ENCODE results near the gene CHTF8. TPM values are rescaled to one million over a fixed set of nuclear protein-coding genes. Genes with fewer than 3 reads are reported as not detected.

CHTF8 gene
- total RNA-seq, 1 donor from 2014 or later, result 86.4 TPM

GRCh38 chr16:69145658-69146057, 13.3 kb upstream of the CHTF8 start:
- H3K36me3 ChIP-seq (ENCODE audit: insufficient read depth, low read length), result peaks cover 40% of the 10 kb centered on the region
- H3K4me1 Mint-ChIP-seq (ENCODE audit: low read depth, unreplicated experiment), result no peaks in the 10 kb centered on the region
- H3K9me3 Mint-ChIP-seq (ENCODE audit: unreplicated experiment), result no peaks in the 10 kb centered on the region

GRCh38 chr16:69143116-69143515, 10.7 kb upstream of the CHTF8 start:
- no peaks in the 10 kb centered on the region for H3K9me3 Mint-ChIP-seq (ENCODE audit: unreplicated experiment)
- Histone ChIP-seq H3K27ac (ENCODE audit: low read depth, low read length) (no peak overlapping the region), H3K9ac (ENCODE audit: low read length) (no peak overlapping the region), H3K4me3 (ENCODE audit: insufficient read depth, low read depth, low read length) (no peak overlapping the region), H3K79me2 (ENCODE audit: insufficient read depth, low read length) (peaks cover 36% of the 10 kb centered on the region), H2AFZ (ENCODE audit: low read depth, low read length) (no peak overlapping the region), H3K27me3 (ENCODE audit: insufficient read depth, low read length) (no peaks in the 10 kb centered on the region), H3K36me3 (ENCODE audit: insufficient read depth, low read length) (peaks cover 46% of the 10 kb centered on the region), H4K20me1 (ENCODE audit: insufficient read depth, low read length) (peaks cover 18% of the 10 kb centered on the region), H3K4me1 (ENCODE audit: insufficient read depth, low read length) (no peaks in the 10 kb centered on the region), H3K4me2 (ENCODE audit: low read length) (no peak overlapping the region), H3K9me3 (ENCODE audit: insufficient read depth, low read depth, low read length) (no peaks in the 10 kb centered on the region)
- no peaks in the 10 kb centered on the region for H3K4me1 Mint-ChIP-seq (ENCODE audit: low read depth, unreplicated experiment)
- FAIRE-seq (no peak), DNase-seq (ENCODE audit: low read depth) (no peak)
- TF ChIP-seq EZH2 (IDR thresholded peaks at IDR 0.05; ENCODE audit: insufficient read depth, low read length) (no peak), CTCF (IDR thresholded peaks at IDR 0.05; ENCODE audit: insufficient read depth, low read depth, low read length) (peak; percentile 8)
- H3K36me3 Mint-ChIP-seq (ENCODE audit: low read depth, unreplicated experiment), result peaks cover 12% of the 10 kb centered on the region
- H3K4me3 Mint-ChIP-seq (ENCODE audit: unreplicated experiment), result no peak overlapping the region
- no peaks in the 10 kb centered on the region for H3K27me3 Mint-ChIP-seq (ENCODE audit: low read depth, unreplicated experiment)
- H3K27ac Mint-ChIP-seq (ENCODE audit: unreplicated experiment), result no peak overlapping the region

More at GRCh38 chr16:69145658-69146057, 13.3 kb upstream of the CHTF8 start:
- FAIRE-seq (no peak), DNase-seq (ENCODE audit: low read depth) (peak; percentile 44)
- Mint-ChIP-seq H3K27ac (ENCODE audit: unreplicated experiment) (no peak overlapping the region), H3K27me3 (ENCODE audit: low read depth, unreplicated experiment) (no peaks in the 10 kb centered on the region), H3K4me3 (ENCODE audit: unreplicated experiment) (no peak overlapping the region), H3K36me3 (ENCODE audit: low read depth, unreplicated experiment) (peaks cover 13% of the 10 kb centered on the region)
- Histone ChIP-seq H3K79me2 (ENCODE audit: insufficient read depth, low read length) (peaks cover 29% of the 10 kb centered on the region), H3K9ac (ENCODE audit: low read length) (no peak overlapping the region), H3K9me3 (ENCODE audit: insufficient read depth, low read depth, low read length) (no peaks in the 10 kb centered on the region), H3K27me3 (ENCODE audit: insufficient read depth, low read length) (no peaks in the 10 kb centered on the region), H3K4me3 (ENCODE audit: insufficient read depth, low read depth, low read length) (no peak overlapping the region), H3K4me2 (ENCODE audit: low read length) (no peak overlapping the region), H4K20me1 (ENCODE audit: insufficient read depth, low read length) (peaks cover 32% of the 10 kb centered on the region), H2AFZ (ENCODE audit: low read depth, low read length) (no peak overlapping the region), H3K4me1 (ENCODE audit: insufficient read depth, low read length) (no peaks in the 10 kb centered on the region), H3K27ac (ENCODE audit: low read depth, low read length) (no peak overlapping the region)
- TF ChIP-seq EZH2 (IDR thresholded peaks at IDR 0.05; ENCODE audit: insufficient read depth, low read length) (no peak), CTCF (IDR thresholded peaks at IDR 0.05; ENCODE audit: insufficient read depth, low read depth, low read length) (no peak)

GRCh38 chr16:69141936-69142335, 9.5 kb upstream of the CHTF8 start:
- H3K36me3 ChIP-seq (ENCODE audit: insufficient read depth, low read length), result peaks cover 56% of the 10 kb centered on the region
- H3K27ac Mint-ChIP-seq (ENCODE audit: unreplicated experiment), result no peak overlapping the region
- no peaks in the 10 kb centered on the region for H3K27me3 Mint-ChIP-seq (ENCODE audit: low read depth, unreplicated experiment)
- DNase-seq (ENCODE audit: low read depth) (no peak), FAIRE-seq (no peak)
- H3K4me2 ChIP-seq (ENCODE audit: low read length), result no peak overlapping the region
- H3K4me1 Mint-ChIP-seq (ENCODE audit: low read depth, unreplicated experiment), result no peaks in the 10 kb centered on the region
- H3K4me1 ChIP-seq (ENCODE audit: insufficient read depth, low read length), result no peaks in the 10 kb centered on the region
- H3K27me3 ChIP-seq (ENCODE audit: insufficient read depth, low read length), result no peaks in the 10 kb centered on the region
- TF ChIP-seq EZH2 (IDR thresholded peaks at IDR 0.05; ENCODE audit: insufficient read depth, low read length), result no peak
- no peak for TF ChIP-seq CTCF (IDR thresholded peaks at IDR 0.05; ENCODE audit: insufficient read depth, low read depth, low read length)
- no peaks in the 10 kb centered on the region for H3K9me3 Mint-ChIP-seq (ENCODE audit: unreplicated experiment)
- no peak overlapping the region for H2AFZ ChIP-seq (ENCODE audit: low read depth, low read length)
- peak overlapping the region; percentile 9 for H3K4me3 Mint-ChIP-seq (ENCODE audit: unreplicated experiment)
- H4K20me1 ChIP-seq (ENCODE audit: insufficient read depth, low read length), result peaks cover 18% of the 10 kb centered on the region
- H3K4me3 ChIP-seq (ENCODE audit: insufficient read depth, low read depth, low read length), result no peak overlapping the region
- H3K9ac ChIP-seq (ENCODE audit: low read length), result no peak overlapping the region
- no peak overlapping the region for H3K27ac ChIP-seq (ENCODE audit: low read depth, low read length)
- peaks cover 37% of the 10 kb centered on the region for H3K79me2 ChIP-seq (ENCODE audit: insufficient read depth, low read length)
- no peaks in the 10 kb centered on the region for H3K9me3 ChIP-seq (ENCODE audit: insufficient read depth, low read depth, low read length)
- peaks cover 16% of the 10 kb centered on the region for H3K36me3 Mint-ChIP-seq (ENCODE audit: low read depth, unreplicated experiment)
